Ishikawa (cell line): Measurements from ENCODE around the gene MOB3A.

Experiments
- CEBPB ChIP-seq: IDR thresholded peaks from 2 replicates; pipeline ENCODE4 v1.6.1; 2012
- CREB1 ChIP-seq: IDR thresholded peaks from 2 replicates; pipeline ENCODE4 v1.6.1; 2012; ENCODE audit warnings: low read depth
- EGR1 ChIP-seq: IDR thresholded peaks from 2 replicates; pipeline ENCODE4 v1.6.1; 2012
- EP300 ChIP-seq: IDR thresholded peaks from 2 replicates; pipeline ENCODE4 v1.6.1; 2012; ENCODE audit warnings: borderline replicate concordance
- FOXM1 ChIP-seq: IDR thresholded peaks from 2 replicates; pipeline ENCODE4 v1.6.1; 2012; ENCODE audit warnings: low read depth, borderline replicate concordance
- NFIC ChIP-seq: IDR thresholded peaks from 2 replicates; pipeline ENCODE4 v1.6.1; 2012
- RAD21 ChIP-seq: IDR thresholded peaks from 2 replicates; pipeline ENCODE4 v1.6.1; 2012; ENCODE audit warnings: low read depth
- TAF1 ChIP-seq: IDR thresholded peaks from 2 replicates; pipeline ENCODE4 v1.6.1; 2012; ENCODE audit warnings: low read depth, mild to moderate bottlenecking
- TCF12 ChIP-seq: IDR thresholded peaks from 2 replicates; pipeline ENCODE4 v1.6.1; 2012; ENCODE audit warnings: low read depth
- TEAD4 ChIP-seq: IDR thresholded peaks from 2 replicates; pipeline ENCODE4 v1.6.1; 2012
- YY1 ChIP-seq: IDR thresholded peaks from 2 replicates; pipeline ENCODE4 v1.6.1; 2012; ENCODE audit warnings: low read depth
- ZBTB7A ChIP-seq: IDR thresholded peaks from 2 replicates; pipeline ENCODE4 v1.6.1; 2012; ENCODE audit warnings: low read depth
- TF ChIP-seq, protein P1 (sequence below): IDR thresholded peaks from 2 replicates; pipeline ENCODE4 v1.6.1; 2012; ENCODE audit warnings: low read depth, mild to moderate bottlenecking
- TF ChIP-seq, protein P2 (sequence below): IDR thresholded peaks from 2 replicates; pipeline ENCODE4 v1.6.1; 2012
- TF ChIP-seq, protein P3 (sequence below): IDR thresholded peaks from 2 replicates; pipeline ENCODE4 v1.6.1; 2012

MOB3A gene

DNA sequence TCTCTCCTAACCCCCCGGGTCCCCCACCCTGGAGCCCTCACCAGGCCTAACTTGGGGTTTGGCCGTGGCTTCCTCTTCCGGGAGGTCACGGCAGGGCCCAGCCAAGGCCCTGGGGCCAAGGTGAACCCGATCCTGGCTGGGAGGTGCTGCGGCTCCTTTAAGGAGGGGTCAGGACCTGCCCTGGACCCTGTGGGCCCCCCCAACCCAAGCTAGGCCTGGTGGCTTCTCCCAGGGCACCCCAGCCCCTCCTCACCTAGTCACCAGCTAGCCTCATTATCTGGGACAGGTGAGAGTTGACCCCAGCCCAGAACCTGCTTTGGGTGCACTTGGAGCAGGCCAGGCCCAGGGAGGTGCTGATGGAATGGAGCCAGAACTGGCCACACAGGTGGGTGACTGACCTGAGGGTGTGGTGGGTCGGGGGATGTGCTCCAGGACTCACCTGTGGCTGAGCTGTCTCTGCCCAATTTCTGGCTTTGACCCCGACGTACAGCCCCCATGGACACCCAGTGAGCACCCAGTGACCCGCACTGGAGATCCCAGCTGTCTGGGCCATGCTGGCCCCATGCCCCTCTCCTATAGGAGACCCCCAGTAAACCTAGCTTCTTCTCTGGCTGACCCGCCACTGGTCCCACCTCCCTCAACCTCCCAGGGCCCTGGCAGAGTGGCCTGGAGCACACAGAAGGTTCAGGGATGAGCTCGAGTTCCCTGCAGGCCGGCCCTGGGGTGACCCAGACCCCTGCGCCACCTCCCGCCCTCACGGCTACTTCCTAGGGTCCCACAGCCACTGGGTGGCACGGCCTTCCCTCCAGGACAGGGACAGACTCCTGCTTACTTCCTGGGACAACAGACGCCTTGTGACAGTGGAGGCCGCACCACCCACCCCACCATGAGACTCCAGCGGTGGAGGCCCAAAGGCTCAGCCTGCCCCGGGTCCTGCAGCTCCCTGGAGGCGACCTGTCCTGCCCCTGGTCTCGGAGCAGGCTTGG lies 38.3 kb downstream of the MOB3A start:
- no peak for TF ChIP-seq NFIC
- 0 out of 2 replicates have a peak, but pooled peaks have one; percentile 26 for TF ChIP-seq ZBTB7A

DNA sequence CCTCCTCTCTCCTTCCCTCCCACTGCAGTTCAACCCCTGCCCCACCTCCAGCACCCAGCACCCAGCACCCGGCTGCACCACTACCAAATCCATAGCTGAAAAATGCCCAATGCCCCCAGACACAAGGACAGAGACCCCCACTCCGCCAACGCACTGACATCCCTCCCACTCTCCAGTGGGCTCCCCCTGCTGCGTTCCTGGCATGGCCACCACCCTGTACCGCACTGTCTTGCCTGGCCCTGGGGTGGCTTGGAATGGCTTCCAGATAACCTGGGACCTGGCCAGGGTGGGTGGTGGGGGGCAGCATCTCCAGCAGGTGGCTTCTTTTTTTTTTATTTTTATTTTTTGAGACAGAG lies 39.3 kb downstream of the MOB3A start:
- TF ChIP-seq EGR1, result no peak
- no peak for TF ChIP-seq TEAD4
- TF ChIP-seq RAD21, result no peak
- no peak for TF ChIP-seq CREB1
- no peak for TF ChIP-seq EP300
- no peak for TF ChIP-seq YY1
- no peak for TF ChIP-seq NFIC
- TF ChIP-seq FOXM1, result no peak
- TF ChIP-seq, protein P1, sequence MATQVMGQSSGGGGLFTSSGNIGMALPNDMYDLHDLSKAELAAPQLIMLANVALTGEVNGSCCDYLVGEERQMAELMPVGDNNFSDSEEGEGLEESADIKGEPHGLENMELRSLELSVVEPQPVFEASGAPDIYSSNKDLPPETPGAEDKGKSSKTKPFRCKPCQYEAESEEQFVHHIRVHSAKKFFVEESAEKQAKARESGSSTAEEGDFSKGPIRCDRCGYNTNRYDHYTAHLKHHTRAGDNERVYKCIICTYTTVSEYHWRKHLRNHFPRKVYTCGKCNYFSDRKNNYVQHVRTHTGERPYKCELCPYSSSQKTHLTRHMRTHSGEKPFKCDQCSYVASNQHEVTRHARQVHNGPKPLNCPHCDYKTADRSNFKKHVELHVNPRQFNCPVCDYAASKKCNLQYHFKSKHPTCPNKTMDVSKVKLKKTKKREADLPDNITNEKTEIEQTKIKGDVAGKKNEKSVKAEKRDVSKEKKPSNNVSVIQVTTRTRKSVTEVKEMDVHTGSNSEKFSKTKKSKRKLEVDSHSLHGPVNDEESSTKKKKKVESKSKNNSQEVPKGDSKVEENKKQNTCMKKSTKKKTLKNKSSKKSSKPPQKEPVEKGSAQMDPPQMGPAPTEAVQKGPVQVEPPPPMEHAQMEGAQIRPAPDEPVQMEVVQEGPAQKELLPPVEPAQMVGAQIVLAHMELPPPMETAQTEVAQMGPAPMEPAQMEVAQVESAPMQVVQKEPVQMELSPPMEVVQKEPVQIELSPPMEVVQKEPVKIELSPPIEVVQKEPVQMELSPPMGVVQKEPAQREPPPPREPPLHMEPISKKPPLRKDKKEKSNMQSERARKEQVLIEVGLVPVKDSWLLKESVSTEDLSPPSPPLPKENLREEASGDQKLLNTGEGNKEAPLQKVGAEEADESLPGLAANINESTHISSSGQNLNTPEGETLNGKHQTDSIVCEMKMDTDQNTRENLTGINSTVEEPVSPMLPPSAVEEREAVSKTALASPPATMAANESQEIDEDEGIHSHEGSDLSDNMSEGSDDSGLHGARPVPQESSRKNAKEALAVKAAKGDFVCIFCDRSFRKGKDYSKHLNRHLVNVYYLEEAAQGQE, result no peak
- no peak for TF ChIP-seq TCF12

DNA sequence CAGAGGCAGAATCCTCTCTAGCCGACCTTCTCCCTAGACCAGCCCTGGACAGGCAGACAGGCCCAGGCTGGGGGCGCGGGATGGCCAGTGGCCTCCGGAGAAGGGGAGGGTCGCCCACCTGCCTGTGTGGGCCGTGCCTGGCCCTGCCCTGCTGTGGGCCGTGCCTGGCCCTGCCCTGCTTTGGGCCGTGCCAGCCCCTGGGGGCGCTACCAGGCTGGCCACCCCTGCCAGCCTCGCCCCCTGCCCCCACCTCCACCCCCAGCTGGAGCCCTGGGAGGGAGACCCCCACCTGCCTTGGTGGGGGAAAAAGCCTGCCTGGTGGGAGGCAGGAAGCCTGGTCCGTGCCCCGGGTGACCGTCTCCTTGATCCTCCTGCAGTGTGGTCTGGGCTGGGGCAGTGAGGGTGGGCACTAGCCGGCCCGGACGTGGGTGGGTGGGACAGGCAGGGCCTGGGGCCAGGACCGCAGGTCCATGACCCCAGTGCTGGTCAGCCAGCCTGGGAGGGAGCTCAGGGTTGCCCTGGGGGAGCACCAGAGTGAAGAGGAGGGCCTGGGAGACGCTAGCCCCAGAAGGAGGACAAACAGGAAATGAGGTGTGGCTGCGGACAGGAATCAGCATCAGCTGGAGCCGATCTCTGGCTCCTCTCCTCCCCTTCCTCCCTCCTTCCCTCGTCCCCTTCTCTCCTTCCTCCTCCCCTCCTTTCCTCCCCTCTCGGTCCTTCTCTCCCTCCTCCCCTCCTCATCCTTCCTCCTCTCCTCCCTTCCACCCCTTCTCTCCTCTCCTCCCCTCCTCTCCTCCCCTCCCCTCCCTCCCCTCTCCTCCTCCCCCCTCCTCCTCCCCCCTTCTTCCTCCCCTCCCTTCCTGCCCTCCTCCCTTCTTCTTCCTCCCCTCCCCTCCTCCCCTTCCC lies 39.9 kb downstream of the MOB3A start:
- no peak for TF ChIP-seq TEAD4
- peak; percentile 21; the same call in 1 of the 2 replicates for TF ChIP-seq TCF12
- peak; percentile 76 for TF ChIP-seq ZBTB7A

DNA sequence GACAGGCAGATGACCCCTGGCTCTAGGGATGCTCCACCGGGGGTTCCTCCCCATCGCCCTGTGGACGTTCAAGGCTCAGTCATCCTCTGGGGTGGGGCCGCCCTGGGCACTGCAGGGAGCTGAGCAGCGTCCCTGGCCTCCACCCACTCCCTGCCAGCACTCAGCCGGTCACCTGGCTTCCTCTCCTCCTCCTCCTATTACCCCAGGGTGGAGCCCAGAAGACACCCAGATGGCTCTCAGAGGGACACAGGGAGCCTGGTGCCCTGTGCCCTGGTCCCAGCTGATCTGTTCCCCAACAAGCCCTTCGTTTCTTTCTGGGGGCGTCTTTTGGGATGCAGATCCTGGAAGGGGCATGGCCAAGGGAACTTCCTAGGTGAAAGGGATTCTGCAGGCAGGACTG lies 41.4 kb downstream of the MOB3A start:
- no peak for TF ChIP-seq ZBTB7A
- TF ChIP-seq, protein P2, sequence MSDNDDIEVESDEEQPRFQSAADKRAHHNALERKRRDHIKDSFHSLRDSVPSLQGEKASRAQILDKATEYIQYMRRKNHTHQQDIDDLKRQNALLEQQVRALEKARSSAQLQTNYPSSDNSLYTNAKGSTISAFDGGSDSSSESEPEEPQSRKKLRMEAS, result no peak
- TF ChIP-seq CREB1, result no peak
- TF ChIP-seq EP300, result no peak
- TF ChIP-seq TAF1, result no peak
- peak; percentile 40; the same call in 1 of the 2 replicates for TF ChIP-seq EGR1
- TF ChIP-seq FOXM1, result no peak
- TF ChIP-seq, protein P3, sequence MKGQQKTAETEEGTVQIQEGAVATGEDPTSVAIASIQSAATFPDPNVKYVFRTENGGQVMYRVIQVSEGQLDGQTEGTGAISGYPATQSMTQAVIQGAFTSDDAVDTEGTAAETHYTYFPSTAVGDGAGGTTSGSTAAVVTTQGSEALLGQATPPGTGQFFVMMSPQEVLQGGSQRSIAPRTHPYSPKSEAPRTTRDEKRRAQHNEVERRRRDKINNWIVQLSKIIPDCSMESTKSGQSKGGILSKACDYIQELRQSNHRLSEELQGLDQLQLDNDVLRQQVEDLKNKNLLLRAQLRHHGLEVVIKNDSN, result no peak
- TF ChIP-seq TEAD4, result no peak

DNA sequence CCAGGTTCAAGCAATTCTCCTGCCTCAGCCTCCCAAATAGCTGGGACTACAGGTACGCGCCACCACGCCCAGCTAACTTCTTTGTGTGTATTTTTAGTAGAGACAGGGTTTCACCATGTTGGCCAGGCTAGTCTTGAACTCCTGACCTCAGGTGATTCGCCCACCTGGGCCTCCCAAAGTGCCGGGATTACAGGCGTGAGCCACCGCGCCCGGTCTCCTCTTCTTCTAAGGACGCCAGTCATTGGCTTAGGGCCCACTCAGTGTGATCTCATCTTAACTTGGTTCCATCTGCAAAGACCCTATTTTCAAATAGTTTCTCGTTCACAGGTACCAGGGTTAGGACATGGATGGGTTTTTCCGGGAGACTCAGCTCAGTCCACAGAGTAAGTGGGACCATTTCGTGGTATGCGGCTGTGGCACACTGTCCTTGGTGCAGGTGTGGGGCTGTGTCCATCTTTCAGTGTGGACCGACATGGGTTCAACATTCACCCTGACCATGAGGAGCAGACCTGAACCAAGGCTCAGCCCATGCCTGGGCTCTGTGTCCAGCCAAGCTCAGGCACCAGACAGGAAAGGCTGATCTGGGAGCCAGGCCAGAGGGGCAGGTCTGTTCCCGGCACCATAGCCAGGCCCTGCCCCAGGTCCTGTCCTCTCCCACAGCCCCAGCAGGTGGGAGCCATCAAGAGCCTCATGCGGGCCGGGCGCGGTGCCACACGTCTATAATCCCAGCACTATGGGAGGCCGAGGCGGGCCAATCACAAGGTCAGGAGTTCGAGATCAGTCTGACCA lies 42.3 kb downstream of the MOB3A start:
- TF ChIP-seq, protein P1, result no peak
- TF ChIP-seq NFIC (peak; percentile 83), CEBPB (no peak), TAF1 (no peak), TEAD4 (no peak), CREB1 (no peak), RAD21 (no peak)
- TF ChIP-seq, protein P2, result 0 out of 2 replicates have a peak, but pooled peaks have one; percentile 13
